Retinal pigment epithelial cell (primary cell): ENCODE results near the gene PDPK1.
A peak's percentile ranks its signal among the peaks of the same experiment; 100 is the strongest.

Source experiments
- DNase-seq: peaks from one replicate; pipeline ENCODE4 v3.0.0-alpha.2; 2010; ENCODE audit warnings: low read depth
- H3K4me3 ChIP-seq: 2 replicates; pipeline ENCODE4 v1.5.1; 2011; ENCODE audit warnings: mild to moderate bottlenecking, low read length, control low read depth, moderate library complexity
- TF ChIP-seq, protein P1 (sequence below): conservative IDR thresholded peaks from 2 replicates; pipeline ENCODE4 v1.5.1; 2011; ENCODE audit warnings: low read depth, low read length, control low read depth, inconsistent platforms

The PDPK1 gene

DNA sequence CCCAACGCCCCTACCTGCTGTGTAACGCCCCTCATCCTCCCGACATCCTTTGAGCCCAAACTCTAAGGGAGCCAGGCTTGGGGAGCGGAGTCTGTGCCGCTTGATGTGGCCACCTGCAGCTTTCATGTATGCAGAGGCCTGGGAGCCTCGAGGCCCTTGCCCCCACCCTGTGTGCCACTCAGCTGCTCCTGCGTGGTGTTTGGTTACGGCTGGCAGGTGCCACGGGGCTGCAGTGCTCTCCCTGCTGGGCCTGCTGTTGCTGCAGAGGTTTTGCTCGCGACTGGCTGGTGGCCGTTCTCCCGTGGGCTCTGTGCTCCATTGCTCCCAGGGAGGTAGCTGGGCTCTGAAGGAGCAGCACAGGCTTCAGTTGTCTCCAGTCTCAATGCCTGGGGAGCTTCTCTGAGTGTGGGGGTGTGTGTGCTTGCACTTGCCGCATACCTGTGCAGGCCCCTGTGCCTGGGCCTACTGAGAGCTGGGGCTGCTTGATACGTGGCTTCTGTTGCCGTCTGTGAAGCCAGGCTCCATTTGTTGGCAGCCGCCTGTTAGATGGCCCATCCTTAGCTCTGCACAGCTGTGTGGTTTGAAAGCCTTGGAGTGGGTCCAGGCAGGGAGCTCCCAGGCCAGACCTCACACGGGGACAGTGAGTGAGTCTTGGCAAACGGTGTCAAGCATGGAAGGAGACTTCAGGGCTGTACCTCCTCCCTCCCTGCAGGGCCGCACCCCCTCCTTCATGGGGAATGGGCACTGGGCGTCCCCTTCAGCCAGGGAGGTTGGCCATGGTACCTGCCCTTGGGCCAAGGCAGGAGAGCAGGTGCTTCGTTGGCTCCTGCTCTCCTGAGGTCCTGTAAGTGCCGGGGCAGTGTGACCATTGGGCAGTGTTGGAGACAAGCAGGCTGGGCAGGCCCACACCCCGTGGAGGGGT lies 47.2 kb downstream of the PDPK1 start:
- DNase-seq: no peak

DNA sequence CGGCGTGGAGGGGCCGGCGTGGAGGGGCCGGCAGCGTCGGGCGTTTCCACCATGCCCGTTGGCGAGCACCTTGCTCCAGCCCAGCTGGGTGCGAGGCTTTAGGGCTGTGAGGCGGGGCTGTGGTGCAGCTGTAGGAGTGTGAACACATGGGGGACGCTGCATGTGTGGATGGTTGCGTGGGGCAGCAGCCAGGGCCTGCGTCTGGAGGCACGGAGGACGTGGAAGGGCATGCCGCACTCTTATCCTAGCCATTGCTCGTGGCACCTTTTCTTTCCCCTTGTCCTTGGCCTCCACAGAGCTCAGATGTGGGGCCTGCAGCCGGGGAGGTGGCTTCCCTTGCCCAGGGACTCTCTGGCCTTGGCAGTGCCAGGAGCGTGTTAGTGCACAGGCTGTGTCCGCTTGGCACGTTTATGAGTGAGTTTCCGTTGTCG lies 47.8 kb downstream of the PDPK1 start:
- no peak for DNase-seq
- H3K4me3 ChIP-seq: no peak overlapping the region
- TF ChIP-seq, protein P1, sequence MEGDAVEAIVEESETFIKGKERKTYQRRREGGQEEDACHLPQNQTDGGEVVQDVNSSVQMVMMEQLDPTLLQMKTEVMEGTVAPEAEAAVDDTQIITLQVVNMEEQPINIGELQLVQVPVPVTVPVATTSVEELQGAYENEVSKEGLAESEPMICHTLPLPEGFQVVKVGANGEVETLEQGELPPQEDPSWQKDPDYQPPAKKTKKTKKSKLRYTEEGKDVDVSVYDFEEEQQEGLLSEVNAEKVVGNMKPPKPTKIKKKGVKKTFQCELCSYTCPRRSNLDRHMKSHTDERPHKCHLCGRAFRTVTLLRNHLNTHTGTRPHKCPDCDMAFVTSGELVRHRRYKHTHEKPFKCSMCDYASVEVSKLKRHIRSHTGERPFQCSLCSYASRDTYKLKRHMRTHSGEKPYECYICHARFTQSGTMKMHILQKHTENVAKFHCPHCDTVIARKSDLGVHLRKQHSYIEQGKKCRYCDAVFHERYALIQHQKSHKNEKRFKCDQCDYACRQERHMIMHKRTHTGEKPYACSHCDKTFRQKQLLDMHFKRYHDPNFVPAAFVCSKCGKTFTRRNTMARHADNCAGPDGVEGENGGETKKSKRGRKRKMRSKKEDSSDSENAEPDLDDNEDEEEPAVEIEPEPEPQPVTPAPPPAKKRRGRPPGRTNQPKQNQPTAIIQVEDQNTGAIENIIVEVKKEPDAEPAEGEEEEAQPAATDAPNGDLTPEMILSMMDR: no peak

More for the DNA sequence above, 47.2 kb downstream of the PDPK1 start:
- no peak overlapping the region for H3K4me3 ChIP-seq
- TF ChIP-seq, protein P1: no peak

DNA sequence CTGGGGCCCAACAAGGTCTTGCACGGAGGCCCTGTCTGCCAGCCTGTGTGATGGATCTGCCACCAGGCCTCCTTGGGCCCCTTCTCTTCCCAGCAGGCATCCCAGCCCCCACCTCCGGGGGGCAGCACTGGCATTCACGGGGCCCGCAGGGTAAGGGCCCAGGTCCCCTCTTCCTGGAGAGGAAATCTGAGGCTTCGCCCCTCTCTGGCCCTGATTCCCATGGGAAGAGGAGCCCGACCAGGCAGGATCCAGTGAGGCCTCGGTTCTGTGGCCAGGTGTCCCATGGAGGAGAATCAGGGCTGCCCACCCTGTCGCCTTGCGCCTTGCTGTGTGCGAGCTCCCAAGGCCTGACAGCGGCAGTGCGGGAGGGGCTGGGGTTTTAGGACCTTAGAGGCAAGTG lies 48.4 kb downstream of the PDPK1 start:
- no peak overlapping the region for H3K4me3 ChIP-seq
- TF ChIP-seq, protein P1: peak; percentile 47
- no peak for DNase-seq

DNA sequence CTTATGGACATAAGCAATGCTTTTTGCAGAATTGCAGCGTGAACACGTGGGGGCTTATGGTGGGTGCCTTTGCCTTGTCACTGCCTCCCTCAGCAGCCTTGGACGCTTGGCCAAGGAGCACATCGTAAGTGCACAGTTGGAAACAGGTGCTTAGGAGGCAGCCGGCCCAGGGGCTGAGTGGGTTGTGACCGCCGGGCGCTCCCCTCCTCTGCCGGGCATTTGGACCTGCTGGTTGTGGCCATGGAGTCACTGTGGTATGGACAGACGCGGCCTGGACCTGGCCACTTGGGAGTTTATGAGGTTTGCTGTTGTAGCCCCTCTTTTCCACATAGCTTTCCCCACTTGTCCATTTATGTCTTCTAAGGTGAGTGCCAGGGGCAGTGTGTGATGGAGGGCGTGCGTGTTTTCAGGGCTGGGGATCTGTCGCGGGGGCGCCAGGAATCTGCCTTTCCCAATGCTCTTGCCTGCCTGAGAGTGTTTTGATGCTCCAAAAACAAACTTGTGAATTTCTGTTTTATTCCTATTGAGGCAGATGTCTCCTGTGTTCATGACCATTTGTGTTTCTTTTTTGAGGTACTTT lies 49.2 kb downstream of the PDPK1 start:
- TF ChIP-seq, protein P1: no peak
- no peak for DNase-seq
- H3K4me3 ChIP-seq: no peak overlapping the region

DNA sequence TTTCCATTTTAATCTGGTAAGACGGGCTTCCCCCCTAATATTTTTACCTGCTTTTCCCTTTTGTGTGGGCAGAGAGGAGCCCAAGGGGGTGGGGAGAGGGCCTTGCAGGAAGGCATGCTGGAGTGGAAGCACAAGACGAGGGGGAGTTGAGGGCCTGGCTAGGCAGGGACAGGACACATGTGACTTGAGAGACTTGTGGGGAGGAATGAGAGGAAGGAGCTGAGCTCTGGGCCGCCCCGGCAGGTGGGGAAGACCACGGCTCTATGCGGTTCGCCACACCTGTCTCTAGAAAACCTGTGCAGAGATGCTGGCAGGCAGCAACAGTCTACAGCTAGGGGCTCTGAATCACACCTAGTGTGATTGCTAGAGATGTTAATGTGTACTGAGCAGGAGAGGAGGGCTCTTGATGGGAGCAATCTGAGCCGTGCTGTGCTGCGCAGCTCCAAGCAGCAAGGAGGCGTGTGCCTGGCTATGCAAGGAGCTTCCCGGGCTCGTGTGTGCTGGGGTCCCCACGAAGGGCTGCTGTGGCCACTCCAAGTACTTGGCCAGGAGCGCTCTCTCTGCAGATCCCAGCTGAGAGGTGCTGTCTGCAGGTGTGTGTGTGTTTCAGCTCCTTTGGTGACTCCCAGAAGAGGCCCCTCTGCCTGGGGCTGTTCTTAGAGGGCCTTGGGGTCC lies 50.2 kb downstream of the PDPK1 start:
- no peak overlapping the region for H3K4me3 ChIP-seq
- TF ChIP-seq, protein P1: no peak
- no peak for DNase-seq

DNA sequence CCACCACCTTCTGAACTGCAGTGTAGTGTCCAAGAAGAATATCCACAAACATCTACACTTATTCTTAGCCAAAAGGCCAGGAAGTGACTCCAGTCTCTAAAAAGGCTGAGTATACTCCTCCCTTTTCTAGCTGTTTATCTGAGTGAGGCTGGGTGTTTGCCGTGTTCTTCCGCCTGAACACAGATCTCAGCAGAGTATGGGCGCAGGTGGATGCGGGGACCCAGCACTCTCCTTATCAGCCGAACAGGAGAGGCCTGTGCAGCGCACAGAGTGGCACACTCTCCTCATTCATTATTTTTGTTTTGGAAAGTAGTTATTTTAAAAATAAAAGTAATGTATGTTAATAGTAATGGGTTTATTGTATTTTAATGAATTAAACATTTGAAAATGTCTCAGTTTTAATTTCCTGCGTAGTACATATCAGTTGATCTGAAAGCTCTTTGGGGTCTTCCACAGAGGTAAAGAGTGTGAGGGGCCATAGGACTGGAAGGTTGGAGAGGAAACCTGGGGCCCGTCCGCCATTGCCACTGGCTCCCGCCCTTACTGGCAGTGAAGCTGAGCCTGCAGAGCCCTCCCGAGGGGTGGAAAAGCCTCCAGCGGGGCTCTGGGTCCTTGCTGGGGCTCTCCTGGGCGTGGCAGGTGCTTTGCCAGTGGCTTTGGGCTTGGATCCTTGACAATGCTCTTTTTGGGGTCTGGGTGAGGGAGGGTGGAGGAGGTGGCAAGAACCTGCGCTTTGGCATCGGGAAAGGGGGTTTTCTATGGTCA lies 53.8 kb downstream of the PDPK1 start:
- H3K4me3 ChIP-seq: no peak overlapping the region
- no peak for DNase-seq
- TF ChIP-seq, protein P1: no peak
